Gastroesophageal sphincter (tissue), 3 donors: Measurements from ENCODE around the gene TAC3.

ENCODE experiments used
- CTCF ChIP-seq, 4 experiments: fragments of 200-600 bp in 2 of 4; fragments of 450-650 bp in 2 of 4; sonication (generic) in 1 of 4; IDR thresholded peaks; one replicate each; pipeline ENCODE4 v1.5.1; 2017 to 2019; ENCODE audit warnings: antibody characterized with exemption in 4 of 4, mild to moderate bottlenecking in 2 of 4, moderate library complexity in 2 of 4
- EP300 ChIP-seq: sonication (generic); formaldehyde crosslinking; IDR thresholded peaks from one replicate; pipeline ENCODE4 v1.6.1; 2017; ENCODE audit warnings: antibody characterized with exemption, mild to moderate bottlenecking
- POLR2A ChIP-seq, 2 donors: fragments of 450-650 bp; IDR thresholded peaks; one replicate each; pipeline ENCODE4 v1.6.1; 2017; ENCODE audit warnings: antibody characterized with exemption in 2 of 2, mild to moderate bottlenecking in 2 of 2, moderate library complexity in 1 of 2
- POLR2AphosphoS5 ChIP-seq: sonication (generic); formaldehyde crosslinking; IDR thresholded peaks from one replicate; pipeline ENCODE4 v1.6.1; 2017; ENCODE audit warnings: antibody characterized with exemption

GRCh38 chr12:57004651-57005050 is 11.7 kb downstream of the TAC3 start:
- TF ChIP-seq CTCF (IDR thresholded peaks at IDR 0.05) (no peak), EP300 (no peak), POLR2A (IDR thresholded peaks at IDR 0.05) (no peak), POLR2AphosphoS5 (no peak)
